GM10266 (cell line): ENCODE data around the gene CSK.

ENCODE experiments used
- DNase-seq: peaks from one replicate; pipeline ENCODE4 v3.0.0; 2012; ENCODE audit errors: extremely low spot score
- CTCF ChIP-seq: IDR thresholded peaks from 2 replicates; pipeline ENCODE4 v1.5.1; 2012; ENCODE audit warnings: mild to moderate bottlenecking, low read depth; ENCODE audit not compliant: control insufficient read depth, insufficient read depth; ENCODE audit errors: missing control alignments

The CSK gene

GRCh38 chr15:74748322-74748946 lies 33.4 kb upstream of the CSK start, which contains the start of gene CYP1A2:
Gene CYP1A2, plus strand, starts transcription at chr15:74748845. Its CDS starts 894 bp downstream, at chr15:74749739.
- no peak for DNase-seq
- no peak for TF ChIP-seq CTCF

DNA sequence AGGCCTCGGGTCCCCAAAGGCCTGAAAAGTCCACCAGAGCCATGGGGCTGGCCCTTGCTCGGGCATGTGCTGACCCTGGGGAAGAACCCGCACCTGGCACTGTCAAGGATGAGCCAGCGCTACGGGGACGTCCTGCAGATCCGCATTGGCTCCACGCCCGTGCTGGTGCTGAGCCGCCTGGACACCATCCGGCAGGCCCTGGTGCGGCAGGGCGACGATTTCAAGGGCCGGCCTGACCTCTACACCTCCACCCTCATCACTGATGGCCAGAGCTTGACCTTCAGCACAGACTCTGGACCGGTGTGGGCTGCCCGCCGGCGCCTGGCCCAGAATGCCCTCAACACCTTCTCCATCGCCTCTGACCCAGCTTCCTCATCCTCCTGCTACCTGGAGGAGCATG lies 32.0 kb upstream of the CSK start:
- no peak for TF ChIP-seq CTCF
- no peak for DNase-seq

DNA sequence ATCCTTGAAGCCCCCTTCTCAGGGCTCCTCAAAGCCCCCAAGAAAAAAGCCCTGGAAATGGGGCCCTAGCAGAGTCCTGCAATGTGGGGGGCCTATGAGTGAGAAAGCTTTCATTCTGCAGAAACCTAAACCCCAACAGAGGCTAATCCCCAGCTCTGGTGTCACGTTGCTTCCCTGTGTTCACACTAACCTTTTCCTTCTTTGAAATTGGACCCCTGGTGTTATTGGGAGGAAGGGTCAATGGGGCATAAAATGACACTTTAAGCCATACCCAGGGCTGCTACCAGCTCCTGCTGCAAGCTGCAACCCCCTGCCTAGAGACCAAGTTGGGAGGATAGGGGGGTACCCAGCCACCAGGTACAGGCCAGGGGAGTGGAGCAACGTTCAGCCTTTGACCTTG lies 31.1 kb upstream of the CSK start:
- no peak for DNase-seq
- TF ChIP-seq CTCF = no peak

- no peak for TF ChIP-seq CTCF
- no peak for DNase-seq
Measured at GRCh38 chr15:74752011-74752410, 29.9 kb upstream of the CSK start.

GRCh38 chr15:74752531-74752930 lies 29.3 kb upstream of the CSK start:
- TF ChIP-seq CTCF = no peak
- no peak for DNase-seq

DNA sequence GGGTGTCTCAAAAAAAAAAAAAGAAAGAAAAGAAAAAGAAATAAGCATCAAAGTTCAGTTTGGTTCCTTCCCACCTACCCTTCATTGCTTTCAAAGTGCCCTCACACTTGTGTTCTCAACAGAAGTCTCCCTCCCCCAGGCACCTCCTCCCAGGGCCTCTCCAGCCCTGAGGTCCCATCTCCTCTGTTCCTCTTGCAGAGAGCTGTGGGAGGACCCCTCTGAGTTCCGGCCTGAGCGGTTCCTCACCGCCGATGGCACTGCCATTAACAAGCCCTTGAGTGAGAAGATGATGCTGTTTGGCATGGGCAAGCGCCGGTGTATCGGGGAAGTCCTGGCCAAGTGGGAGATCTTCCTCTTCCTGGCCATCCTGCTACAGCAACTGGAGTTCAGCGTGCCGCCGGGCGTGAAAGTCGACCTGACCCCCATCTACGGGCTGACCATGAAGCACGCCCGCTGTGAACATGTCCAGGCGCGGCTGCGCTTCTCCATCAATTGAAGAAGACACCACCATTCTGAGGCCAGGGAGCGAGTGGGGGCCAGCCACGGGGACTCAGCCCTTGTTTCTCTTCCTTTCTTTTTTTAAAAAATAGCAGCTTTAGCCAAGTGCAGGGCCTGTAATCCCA lies 27.2 kb upstream of the CSK start:
- no peak for TF ChIP-seq CTCF
- no peak for DNase-seq

DNA sequence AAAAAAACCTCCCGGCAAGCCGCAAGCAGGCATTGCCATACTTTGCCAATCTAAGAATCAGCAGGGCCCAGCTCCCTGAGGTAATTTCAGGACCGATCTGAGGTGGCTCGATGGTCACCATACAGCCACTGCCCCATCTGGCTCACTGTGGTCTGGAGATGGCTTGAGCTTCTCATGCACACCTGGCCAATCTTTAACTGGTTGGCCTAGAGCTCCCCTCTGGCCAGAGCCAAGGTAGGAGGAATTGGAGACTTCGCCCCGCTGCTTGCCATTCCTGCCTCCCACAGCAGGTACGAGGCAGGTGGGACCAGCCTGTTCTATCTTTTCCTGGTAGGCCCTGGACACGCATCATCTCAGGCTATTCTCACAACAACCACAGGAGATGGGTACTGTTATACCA lies 23.1 kb upstream of the CSK start:
- DNase-seq = no peak
- no peak for TF ChIP-seq CTCF
